ENCODE data around the gene TOGARAM2.

The TOGARAM2 gene

GRCh38 chr2:29056452-29056851 is 75.4 kb downstream of the TOGARAM2 start:
- no peak for DNase-seq

GRCh38 chr2:29057006-29057405 is 75.9 kb downstream of the TOGARAM2 start:
- DNase-seq: no peak

GRCh38 chr2:29059624-29060023 is 78.5 kb downstream of the TOGARAM2 start:
- no peak for DNase-seq

DNA sequence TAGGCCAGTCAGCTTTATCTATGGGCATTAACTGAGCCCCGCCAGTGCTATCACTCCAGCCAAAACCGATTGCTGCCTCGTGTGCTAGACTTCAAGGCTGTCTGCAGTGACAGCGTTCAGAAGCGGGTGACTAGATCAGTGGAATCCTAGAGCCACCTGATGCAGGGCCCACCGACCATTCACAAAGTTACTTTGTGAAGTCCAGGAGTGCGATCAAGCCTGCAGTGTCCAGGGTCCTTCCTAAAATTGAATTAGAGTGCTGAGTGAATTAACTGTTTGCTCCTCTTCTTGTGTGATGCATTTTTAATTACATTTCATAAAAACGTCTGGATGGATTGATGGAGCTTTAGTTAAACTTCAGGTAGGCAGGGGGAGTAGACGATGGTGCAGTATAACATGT is 79.3 kb downstream of the TOGARAM2 start:
- no peak for DNase-seq

GRCh38 chr2:29061176-29061575 is 80.1 kb downstream of the TOGARAM2 start:
- no peak for DNase-seq

GRCh38 chr2:29061616-29062015 is 80.5 kb downstream of the TOGARAM2 start:
- no peak for DNase-seq

GRCh38 chr2:29062371-29062770 is 81.3 kb downstream of the TOGARAM2 start:
- DNase-seq: no peak

DNA sequence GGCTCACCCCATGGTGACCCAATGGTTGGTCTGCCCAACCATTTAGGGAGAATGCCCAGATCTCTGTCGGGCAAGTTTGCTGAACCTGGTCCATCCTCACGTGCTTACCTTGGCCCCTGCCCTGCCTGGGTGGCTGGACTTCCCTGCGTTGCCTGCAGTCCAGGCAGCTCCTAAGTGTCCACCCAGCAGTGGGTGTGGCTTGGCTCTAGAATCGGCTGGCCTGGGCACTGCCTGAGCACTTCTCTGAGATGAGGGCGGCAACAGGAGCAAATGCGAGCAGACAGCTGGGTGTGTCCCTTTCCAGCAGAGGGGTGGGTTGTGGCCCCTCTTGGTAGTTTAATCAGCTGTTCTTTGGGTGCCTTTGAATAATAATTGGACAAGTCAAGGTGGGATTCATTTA is 82.0 kb downstream of the TOGARAM2 start:
- no peak for DNase-seq

DNA sequence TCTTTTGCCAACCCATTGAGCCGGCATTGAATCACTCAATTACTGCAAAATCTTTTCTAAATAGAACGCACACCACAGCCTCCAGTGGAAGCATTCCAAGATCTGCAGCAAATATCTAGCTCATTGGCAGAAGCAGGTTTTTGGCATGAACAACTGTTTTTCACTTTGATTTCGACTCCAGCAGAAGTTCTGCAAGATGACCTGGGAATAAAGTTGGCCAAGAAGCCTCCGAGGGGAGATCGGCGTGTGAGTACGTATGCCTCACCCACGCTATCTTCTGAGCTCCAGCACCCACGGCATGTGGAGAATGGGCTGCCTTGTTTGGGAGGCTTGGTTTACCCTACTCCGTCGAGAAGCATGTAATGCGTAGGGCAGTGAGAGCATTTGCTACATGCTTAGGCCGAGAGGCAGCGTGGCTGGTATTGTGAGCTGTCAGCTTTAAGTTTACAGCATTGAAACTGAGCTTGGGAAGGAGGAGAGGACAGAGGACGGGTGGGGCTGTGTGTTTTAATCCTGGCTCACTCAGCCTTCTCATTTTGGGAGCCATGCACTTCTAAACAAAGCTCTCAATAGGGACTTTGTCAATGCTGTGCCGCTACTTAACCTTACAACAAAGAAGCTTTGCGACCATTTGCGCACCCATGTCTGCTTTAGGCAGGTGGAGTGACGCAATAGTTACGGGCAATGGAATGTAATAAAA is 82.7 kb downstream of the TOGARAM2 start:
- DNase-seq: no peak

DNA sequence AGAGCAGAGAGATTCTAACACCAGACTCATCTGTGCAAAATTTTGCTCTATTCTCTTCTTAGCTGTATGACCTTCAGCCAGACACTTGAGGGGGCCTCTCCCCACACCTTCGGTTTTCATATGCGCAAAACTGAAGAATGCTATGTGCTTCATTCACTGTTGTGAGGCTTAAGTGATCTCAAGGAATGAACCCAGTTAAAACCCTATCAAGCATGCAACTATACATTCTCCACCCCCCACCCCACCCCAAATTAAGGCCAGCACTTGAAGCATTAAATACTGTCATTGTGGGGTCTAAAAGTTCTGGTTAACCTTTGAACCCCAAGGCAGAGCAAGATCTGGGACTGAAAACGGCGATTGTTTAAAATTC is 83.2 kb downstream of the TOGARAM2 start:
- no peak for DNase-seq

GRCh38 chr2:29064746-29065067 is 83.6 kb downstream of the TOGARAM2 start:
- DNase-seq: no peak

DNA sequence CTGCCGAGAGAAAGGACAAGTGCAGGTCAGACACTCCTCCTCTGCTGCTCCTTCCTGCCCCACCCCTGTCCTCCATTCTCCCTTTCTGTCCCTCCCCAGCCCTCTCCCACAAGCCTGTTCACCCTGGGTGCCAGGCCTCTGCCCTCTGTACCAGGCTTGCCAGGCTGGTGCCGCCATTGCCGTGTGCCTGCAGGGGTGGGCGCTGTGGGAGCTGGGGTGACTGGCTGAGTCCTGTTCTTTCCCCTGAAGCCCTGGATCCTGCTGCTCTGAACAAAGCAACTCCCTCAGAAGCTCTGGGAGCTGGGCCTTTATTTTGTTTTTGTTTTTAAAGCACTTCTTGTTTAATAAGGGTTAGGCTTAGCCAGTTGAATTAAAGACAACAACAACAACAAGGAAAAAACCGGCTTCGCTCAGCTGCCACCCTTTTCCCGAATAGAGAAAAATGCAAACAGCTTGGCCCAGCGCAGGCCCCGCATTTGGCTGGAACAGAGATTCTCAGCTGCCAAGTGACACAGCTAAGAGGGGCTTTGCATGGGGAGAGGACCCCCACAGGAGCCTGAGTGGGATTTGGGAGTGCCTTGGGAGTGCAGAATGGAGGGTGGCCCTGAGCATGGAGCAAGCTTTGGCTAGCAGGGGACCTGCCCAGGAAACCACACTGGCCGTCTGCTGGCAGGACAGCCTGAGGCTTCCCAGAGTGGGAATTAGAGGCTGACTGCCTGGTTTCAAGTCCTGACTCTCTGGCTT is 84.1 kb downstream of the TOGARAM2 start:
- no peak for DNase-seq

DNA sequence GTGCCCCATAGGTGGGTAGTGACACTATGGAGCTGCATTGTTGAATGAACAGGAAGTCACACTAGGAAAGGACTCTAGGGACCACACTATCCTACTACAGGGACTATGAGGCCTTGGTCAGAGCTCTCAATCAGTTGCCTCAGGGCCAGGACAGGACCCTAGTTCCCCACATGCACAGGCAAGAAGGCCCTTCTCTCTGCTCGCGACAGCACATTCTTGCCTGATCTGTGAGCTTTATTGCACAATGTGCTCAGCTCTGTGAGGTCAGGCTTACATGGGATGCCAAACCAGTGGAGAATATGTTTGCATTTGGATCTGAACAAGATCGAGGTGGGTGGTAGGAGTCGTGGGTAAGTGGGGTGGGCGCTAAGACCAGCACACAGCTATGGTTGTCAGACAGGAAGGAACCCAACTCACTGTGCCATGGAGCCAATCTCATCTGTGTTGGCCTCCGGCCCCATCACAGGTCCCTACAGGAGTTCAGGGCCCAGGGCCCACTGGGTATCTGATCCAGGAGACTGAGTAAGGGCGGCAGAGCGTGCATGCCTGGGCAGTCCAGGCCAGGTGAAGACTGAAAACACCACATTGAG is 85.3 kb downstream of the TOGARAM2 start:
- DNase-seq: no peak

DNA sequence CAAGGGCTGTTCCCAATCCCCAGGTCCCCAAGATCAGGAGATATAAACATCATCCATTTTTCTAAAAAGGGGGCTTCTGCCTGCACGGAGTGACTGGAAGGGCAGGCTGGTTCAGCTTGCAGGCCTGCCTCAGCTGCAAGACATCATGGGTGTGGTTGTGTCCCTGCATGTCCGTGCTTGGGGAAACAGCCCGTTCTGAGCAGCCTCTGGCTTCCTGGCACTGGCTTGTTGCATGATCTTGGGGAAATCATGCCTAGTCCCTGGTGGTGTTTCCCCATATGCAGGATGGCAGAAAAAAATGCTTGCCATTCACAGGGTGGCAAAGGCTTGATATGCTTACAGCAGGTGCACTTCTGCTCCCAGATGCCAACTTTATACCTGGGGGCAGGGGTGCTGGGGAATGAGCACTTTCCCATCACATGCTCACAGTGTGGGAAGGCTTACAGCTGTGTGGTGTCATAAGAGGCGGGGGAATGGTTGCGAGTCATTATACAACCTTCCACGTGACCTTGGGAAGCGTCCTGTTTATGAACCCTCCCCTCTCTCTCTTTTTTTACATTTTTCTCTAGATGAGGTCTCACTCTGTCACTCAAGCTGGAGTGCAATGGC is 86.0 kb downstream of the TOGARAM2 start:
- no peak for DNase-seq

DNA sequence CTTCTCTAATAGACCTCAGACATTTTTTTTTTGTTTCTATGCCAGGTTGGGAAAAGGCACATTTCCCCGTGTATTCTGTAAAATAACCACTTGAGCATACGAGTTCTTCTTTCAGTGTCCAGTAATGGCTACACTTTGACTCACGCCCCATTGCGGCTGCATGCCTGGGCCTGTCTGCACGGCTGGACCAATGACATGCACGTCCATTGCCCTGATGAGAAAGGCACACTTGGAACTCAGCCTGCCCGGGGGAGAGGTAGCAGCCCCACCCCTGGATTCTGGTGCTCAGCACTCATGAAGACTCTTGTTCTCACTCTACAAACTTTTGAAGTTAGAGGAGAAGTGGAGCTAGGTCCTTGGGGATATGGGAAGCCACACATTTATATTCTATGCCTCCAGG is 87.4 kb downstream of the TOGARAM2 start:
- DNase-seq: no peak

DNA sequence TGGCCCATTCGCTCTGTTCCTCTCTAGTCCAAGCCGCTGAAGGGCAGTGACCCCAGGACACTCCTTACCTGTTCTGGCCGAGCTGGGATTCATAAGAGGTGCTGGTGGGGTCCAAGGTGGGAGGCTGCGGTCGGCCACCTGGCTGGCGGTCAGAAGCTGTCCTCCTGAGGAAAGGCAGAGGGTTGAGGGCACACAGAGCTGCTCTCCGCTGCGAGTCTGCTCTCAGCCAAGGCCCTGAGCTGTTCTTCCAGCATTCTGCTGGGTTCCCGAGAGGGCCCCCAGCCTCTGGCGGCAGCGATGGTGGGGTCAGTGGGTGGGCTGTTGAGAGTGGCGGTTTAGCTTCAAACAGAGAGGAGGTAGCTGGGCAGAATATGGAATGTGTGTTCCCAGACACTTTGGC is 89.4 kb downstream of the TOGARAM2 start:
- no peak for DNase-seq

DNA sequence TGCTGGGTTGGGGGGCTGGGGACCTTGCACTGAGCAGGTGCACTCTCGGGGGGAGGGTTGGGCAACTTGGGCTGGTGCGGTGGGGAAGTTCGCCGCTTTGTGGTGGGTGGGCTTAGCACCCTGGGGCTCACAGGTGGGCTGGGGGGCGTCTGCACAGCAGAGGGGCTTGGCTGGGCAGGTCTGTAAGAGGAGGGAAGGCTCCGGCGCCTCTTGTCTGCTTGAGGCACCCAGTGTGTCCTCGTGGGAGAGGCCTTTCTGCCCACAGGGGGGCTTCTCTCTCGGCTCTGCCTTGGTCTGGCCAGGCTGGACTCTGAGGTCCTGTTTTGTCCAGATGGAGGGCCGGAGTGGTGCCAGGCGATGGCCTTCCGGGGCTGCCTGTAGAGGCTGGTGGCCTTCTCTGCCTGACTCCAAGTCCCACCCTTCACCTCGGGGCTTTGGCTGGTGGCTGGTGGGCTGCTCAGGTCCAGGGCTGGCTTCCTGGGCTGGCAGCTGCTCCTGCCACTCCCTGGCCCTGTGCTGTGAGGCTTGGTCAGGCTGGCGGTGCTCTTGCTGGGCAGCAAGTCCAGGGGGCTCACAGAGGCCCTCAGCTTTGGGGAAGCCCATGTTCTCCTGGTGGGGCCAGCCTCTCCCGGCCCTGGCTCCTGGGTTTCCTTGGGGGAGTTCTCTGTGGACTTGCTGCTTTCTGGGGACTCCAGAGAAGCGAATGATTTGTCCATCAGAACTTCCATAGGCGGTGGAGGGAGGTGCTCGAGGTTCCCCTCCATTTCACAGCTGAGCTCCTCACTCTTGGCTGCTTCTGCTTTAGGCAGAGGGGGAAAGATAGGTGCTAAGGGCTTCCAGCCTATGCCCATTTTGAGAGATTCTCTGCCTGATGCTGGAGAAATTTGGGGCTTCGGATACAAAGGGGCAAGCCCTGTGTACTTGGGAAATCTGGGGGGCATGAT is 90.2 kb downstream of the TOGARAM2 start:
- DNase-seq: no peak

- no peak for DNase-seq
Measured at GRCh38 chr2:29072251-29072650, 91.2 kb downstream of the TOGARAM2 start.

GRCh38 chr2:29072971-29073725 is 92.0 kb downstream of the TOGARAM2 start:
- no peak for DNase-seq

GRCh38 chr2:29073933-29074332 is 92.8 kb downstream of the TOGARAM2 start:
- DNase-seq: no peak

DNA sequence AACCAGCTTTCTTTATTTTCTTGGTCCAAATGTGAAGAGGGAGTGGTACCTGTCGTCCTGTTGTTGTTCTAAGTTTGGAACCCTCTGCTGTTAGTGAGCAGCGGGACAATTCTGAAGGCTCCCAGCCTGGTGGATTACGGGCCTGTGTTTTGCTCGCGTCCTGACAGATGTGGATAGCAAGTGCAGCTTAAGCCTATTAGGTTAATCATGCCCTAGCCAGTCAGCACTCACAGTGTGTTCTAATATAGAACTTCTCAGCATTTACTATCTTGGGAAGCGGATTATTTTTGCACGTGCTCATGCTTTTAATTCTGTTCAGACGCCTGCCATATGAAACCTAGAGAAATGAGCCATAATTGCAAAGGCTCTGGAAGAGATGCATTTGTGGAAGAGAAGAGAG is 93.3 kb downstream of the TOGARAM2 start, which contains the start of gene PCARE:
PCARE (minus strand) TSS at position 113 of the 400 bp plus-strand sequence. CDS start 262 bp downstream, outside the sequence.
- DNase-seq: no peak
